ENCODE results near the gene FAM83B.
"Not testable (repeated sequence)": the region's sequence is repeated elsewhere in the genome, so short reads cannot be mapped to it uniquely, and the experiment has no call there.

FAM83B gene

GRCh38 chr6:54846243-54846856 is at the start of gene FAM83B:
FAM83B (plus strand) TSS chr6:54846771; CDS start chr6:54870247, 23,476 bp downstream.
- Histone ChIP-seq H3K9ac (ENCODE audit: low read length) (no peak within 1 kb of the TSS), H3K27me3 (ENCODE audit: insufficient read depth, low read length) (no peaks in the 10 kb centered on the region)
- TF ChIP-seq EZH2 (IDR thresholded peaks at IDR 0.05; ENCODE audit: borderline replicate concordance, low read length) (no peak), CTCF (IDR thresholded peaks at IDR 0.05; ENCODE audit: low read length) (no peak)

GRCh38 chr6:54796918-54797317 is 49.7 kb upstream of the FAM83B start:
- H3K9me2 ChIP-seq (ENCODE audit: low read depth, low read length); H3K27ac ChIP-seq (ENCODE audit: low read depth, low read length, poor library complexity, severe bottlenecking); H3K4me3 ChIP-seq (ENCODE audit: low read depth, low read length, poor library complexity, severe bottlenecking); H3K9me3 ChIP-seq (ENCODE audit: low read length); H3K9ac ChIP-seq (ENCODE audit: low read length); H4K20me1 ChIP-seq (ENCODE audit: insufficient read depth, low read length); H3K36me3 ChIP-seq (ENCODE audit: insufficient read depth, low read length); H3K79me2 ChIP-seq (ENCODE audit: insufficient read depth, low read length); H2AFZ ChIP-seq (ENCODE audit: low read length); H3K4me2 ChIP-seq (ENCODE audit: low read length); H3K27me3 ChIP-seq (ENCODE audit: insufficient read depth, low read length); H3F3A ChIP-seq (ENCODE audit: insufficient read depth, low read length); H3K4me1 ChIP-seq (ENCODE audit: insufficient read depth, low read length, severe bottlenecking): not testable (repeated sequence)

More at GRCh38 chr6:54846243-54846856, at the start of gene FAM83B:
- no peaks in the 10 kb centered on the region for H3K9me2 ChIP-seq (ENCODE audit: low read depth, low read length)
- H3F3A ChIP-seq (ENCODE audit: insufficient read depth, low read length): no peaks in the 10 kb centered on the region
- no peaks in the 10 kb centered on the region for H4K20me1 ChIP-seq (ENCODE audit: insufficient read depth, low read length)
- no peak within 1 kb of the TSS for H3K4me2 ChIP-seq (ENCODE audit: low read length)
- H3K4me1 ChIP-seq (ENCODE audit: insufficient read depth, low read length, severe bottlenecking): no peaks in the 10 kb centered on the region
- H3K9me3 ChIP-seq (ENCODE audit: low read length): no peaks in the 10 kb centered on the region
- no peak within 1 kb of the TSS for H3K4me3 ChIP-seq (ENCODE audit: low read depth, low read length, poor library complexity, severe bottlenecking)
- H2AFZ ChIP-seq (ENCODE audit: low read length): no peak within 1 kb of the TSS
- H3K79me2 ChIP-seq (ENCODE audit: insufficient read depth, low read length): no peaks in the 10 kb centered on the region
- H3K36me3 ChIP-seq (ENCODE audit: insufficient read depth, low read length): no peaks in the 10 kb centered on the region
- no peak within 1 kb of the TSS for H3K27ac ChIP-seq (ENCODE audit: low read depth, low read length, poor library complexity, severe bottlenecking)

- no peaks in the 10 kb centered on the region for H4K20me1 ChIP-seq (ENCODE audit: insufficient read depth, low read length)
- no peak overlapping the region for H2AFZ ChIP-seq (ENCODE audit: low read length)
- no peak overlapping the region for H3K27ac ChIP-seq (ENCODE audit: low read depth, low read length, poor library complexity, severe bottlenecking)
- no peaks in the 10 kb centered on the region for H3K9me2 ChIP-seq (ENCODE audit: low read depth, low read length)
- no peak overlapping the region for H3K4me2 ChIP-seq (ENCODE audit: low read length)
- no peaks in the 10 kb centered on the region for H3K4me1 ChIP-seq (ENCODE audit: insufficient read depth, low read length, severe bottlenecking)
- no peak overlapping the region for H3K4me3 ChIP-seq (ENCODE audit: low read depth, low read length, poor library complexity, severe bottlenecking)
- H3K79me2 ChIP-seq (ENCODE audit: insufficient read depth, low read length): no peaks in the 10 kb centered on the region
- no peaks in the 10 kb centered on the region for H3K9me3 ChIP-seq (ENCODE audit: low read length)
- no peak overlapping the region for H3K9ac ChIP-seq (ENCODE audit: low read length)
- H3K27me3 ChIP-seq (ENCODE audit: insufficient read depth, low read length): no peaks in the 10 kb centered on the region
- no peaks in the 10 kb centered on the region for H3F3A ChIP-seq (ENCODE audit: insufficient read depth, low read length)
- no peaks in the 10 kb centered on the region for H3K36me3 ChIP-seq (ENCODE audit: insufficient read depth, low read length)
- no peak for TF ChIP-seq CTCF (IDR thresholded peaks at IDR 0.05; ENCODE audit: low read length)
- TF ChIP-seq EZH2 (IDR thresholded peaks at IDR 0.05; ENCODE audit: borderline replicate concordance, low read length): no peak
These were observed 46.4 kb upstream of the FAM83B start for GRCh38 chr6:54800050-54800600.

- no peak overlapping the region for H3K27ac ChIP-seq (ENCODE audit: low read depth, low read length, poor library complexity, severe bottlenecking)
- H3K9ac ChIP-seq (ENCODE audit: low read length): no peak overlapping the region
- no peaks in the 10 kb centered on the region for H3K9me3 ChIP-seq (ENCODE audit: low read length)
- TF ChIP-seq CTCF (IDR thresholded peaks at IDR 0.05; ENCODE audit: low read length) (no peak), EZH2 (IDR thresholded peaks at IDR 0.05; ENCODE audit: borderline replicate concordance, low read length) (no peak)
- no peaks in the 10 kb centered on the region for H3K27me3 ChIP-seq (ENCODE audit: insufficient read depth, low read length)
- H3K36me3 ChIP-seq (ENCODE audit: insufficient read depth, low read length): no peaks in the 10 kb centered on the region
- no peak overlapping the region for H3K4me3 ChIP-seq (ENCODE audit: low read depth, low read length, poor library complexity, severe bottlenecking)
- no peaks in the 10 kb centered on the region for H3K9me2 ChIP-seq (ENCODE audit: low read depth, low read length)
- no peaks in the 10 kb centered on the region for H3F3A ChIP-seq (ENCODE audit: insufficient read depth, low read length)
- H3K4me1 ChIP-seq (ENCODE audit: insufficient read depth, low read length, severe bottlenecking): no peaks in the 10 kb centered on the region
- H4K20me1 ChIP-seq (ENCODE audit: insufficient read depth, low read length): no peaks in the 10 kb centered on the region
- H3K4me2 ChIP-seq (ENCODE audit: low read length): no peak overlapping the region
- H2AFZ ChIP-seq (ENCODE audit: low read length): no peak overlapping the region
- H3K79me2 ChIP-seq (ENCODE audit: insufficient read depth, low read length): no peaks in the 10 kb centered on the region
These were observed 45.3 kb upstream of the FAM83B start for GRCh38 chr6:54801244-54801643.
